Nephron (organoid): Measurements from ENCODE around the gene TSGA10.
A peak's percentile ranks its signal among the peaks of the same experiment; 100 is the strongest.

Experiments
- H3K27ac Mint-ChIP-seq, 3 experiments: 2 replicates each; pipeline ENCODE4 v1.8.0; 2020; ENCODE audit warnings: mixed read lengths in 3 of 3, mild to moderate bottlenecking in 2 of 3, moderate library complexity in 1 of 3
- H3K27me3 Mint-ChIP-seq: 2 replicates; pipeline ENCODE4 v1.8.0; 2021; ENCODE audit warnings: low read depth, mild to moderate bottlenecking, moderate library complexity, mixed read lengths
- H3K36me3 Mint-ChIP-seq: 2 replicates; pipeline ENCODE4 v1.8.0; 2020; ENCODE audit warnings: low read depth, mixed read lengths
- H3K4me1 Mint-ChIP-seq: 2 replicates; pipeline ENCODE4 v1.8.0; 2020; ENCODE audit warnings: mixed read lengths
- H3K4me3 Mint-ChIP-seq, 3 experiments: 2 replicates each; pipeline ENCODE4 v1.8.0; 2020; ENCODE audit warnings: mild to moderate bottlenecking in 3 of 3, mixed read lengths in 3 of 3, moderate library complexity in 2 of 3
- H3K9me3 Mint-ChIP-seq: 2 replicates; pipeline ENCODE4 v1.8.0; 2020; ENCODE audit warnings: mixed read lengths
- TF ChIP-seq, protein P1 (sequence below), 3 experiments: fragments of 200-600 bp; sonication (generic); IDR thresholded peaks; one replicate each; pipeline ENCODE4 v1.5.0; 2021; ENCODE audit warnings: antibody characterized with exemption in 3 of 3; ENCODE audit not compliant: unreplicated experiment in 3 of 3

TSGA10 gene

DNA sequence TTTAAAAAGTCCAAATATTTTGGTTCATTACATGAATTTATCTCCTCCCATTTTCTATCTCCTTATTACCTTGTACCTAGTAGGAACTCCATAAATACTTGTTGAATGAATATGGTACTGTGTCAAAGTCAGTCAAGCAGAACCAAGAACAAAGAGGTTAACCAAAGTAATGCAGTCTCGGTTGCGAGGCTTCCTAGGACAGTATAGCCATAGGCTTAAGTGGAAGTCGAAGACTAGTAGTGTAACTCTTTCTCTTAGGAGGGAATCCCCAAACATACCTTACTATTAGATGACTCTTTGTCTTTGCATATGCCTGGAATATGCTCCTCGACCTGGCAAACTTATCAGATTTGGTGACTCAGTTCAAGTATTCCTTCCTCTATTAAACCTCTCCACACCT, 4.9 kb upstream of the TSGA10 start:
- H3K4me1 Mint-ChIP-seq, result peaks cover 19% of the 10 kb centered on the region
- H3K36me3 Mint-ChIP-seq, result peaks cover 39% of the 10 kb centered on the region
- no peaks in the 10 kb centered on the region for H3K27me3 Mint-ChIP-seq
- no peak overlapping the region for H3K27ac Mint-ChIP-seq
- H3K9me3 Mint-ChIP-seq, result no peaks in the 10 kb centered on the region
- TF ChIP-seq, protein P1, sequence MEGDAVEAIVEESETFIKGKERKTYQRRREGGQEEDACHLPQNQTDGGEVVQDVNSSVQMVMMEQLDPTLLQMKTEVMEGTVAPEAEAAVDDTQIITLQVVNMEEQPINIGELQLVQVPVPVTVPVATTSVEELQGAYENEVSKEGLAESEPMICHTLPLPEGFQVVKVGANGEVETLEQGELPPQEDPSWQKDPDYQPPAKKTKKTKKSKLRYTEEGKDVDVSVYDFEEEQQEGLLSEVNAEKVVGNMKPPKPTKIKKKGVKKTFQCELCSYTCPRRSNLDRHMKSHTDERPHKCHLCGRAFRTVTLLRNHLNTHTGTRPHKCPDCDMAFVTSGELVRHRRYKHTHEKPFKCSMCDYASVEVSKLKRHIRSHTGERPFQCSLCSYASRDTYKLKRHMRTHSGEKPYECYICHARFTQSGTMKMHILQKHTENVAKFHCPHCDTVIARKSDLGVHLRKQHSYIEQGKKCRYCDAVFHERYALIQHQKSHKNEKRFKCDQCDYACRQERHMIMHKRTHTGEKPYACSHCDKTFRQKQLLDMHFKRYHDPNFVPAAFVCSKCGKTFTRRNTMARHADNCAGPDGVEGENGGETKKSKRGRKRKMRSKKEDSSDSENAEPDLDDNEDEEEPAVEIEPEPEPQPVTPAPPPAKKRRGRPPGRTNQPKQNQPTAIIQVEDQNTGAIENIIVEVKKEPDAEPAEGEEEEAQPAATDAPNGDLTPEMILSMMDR (IDR thresholded peaks at IDR 0.05; ENCODE audit: unreplicated experiment in 3 of 3), result no peak
- H3K4me3 Mint-ChIP-seq, result peak overlapping the region in 1 of 3 experiments; percentile 18

DNA sequence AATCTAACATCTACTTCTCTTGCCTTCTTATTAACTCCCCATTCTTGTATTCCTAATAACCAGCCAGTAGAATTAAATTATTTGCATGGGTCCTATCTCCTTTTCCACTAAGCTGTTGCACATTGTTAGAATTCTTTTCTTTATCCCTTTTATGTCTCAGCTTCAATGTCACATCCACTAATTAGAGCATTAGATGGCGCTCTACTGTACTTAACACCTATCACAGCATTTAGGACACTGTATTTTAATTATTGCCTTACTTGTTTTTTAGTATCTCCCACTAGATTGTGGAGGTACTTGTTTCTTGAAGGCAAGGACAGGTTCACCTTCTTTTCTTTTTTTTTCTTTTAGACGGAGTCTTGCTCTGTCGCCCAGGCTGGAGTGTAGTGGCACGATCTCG, 3.9 kb upstream of the TSGA10 start:
- H3K36me3 Mint-ChIP-seq, result peaks cover 34% of the 10 kb centered on the region
- peak overlapping the region; percentile 3 to 65 (median 52) for H3K4me3 Mint-ChIP-seq
- TF ChIP-seq, protein P1 (IDR thresholded peaks at IDR 0.05; ENCODE audit: unreplicated experiment in 3 of 3), result no peak
- no peaks in the 10 kb centered on the region for H3K27me3 Mint-ChIP-seq
- H3K4me1 Mint-ChIP-seq, result peaks cover 27% of the 10 kb centered on the region
- H3K27ac Mint-ChIP-seq, result peak overlapping the region in 1 of 3 experiments; percentile 36
- no peaks in the 10 kb centered on the region for H3K9me3 Mint-ChIP-seq

DNA sequence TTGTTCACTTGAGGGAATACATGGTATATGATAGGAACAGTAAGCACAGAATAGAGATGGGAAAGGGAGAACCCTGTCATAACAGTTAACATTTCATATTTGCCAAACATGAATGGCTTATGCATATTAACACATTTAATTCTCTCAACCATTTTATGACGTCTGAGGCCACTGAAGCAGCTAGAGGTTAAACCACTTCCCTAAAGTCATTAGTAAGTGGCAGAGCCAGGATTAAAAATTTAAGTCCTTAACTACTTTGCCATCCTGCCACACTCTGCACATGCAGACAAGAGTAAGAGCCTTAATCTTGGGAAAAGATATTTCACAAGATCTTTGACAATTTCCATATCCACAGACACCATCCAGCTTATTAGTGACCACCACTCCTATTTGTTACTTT, 2.1 kb upstream of the TSGA10 start:
- Mint-ChIP-seq H3K27me3 (no peaks in the 10 kb centered on the region), H3K4me1 (peaks cover 27% of the 10 kb centered on the region), H3K9me3 (no peaks in the 10 kb centered on the region), H3K27ac (peak overlapping the region in 2 of 3 experiments; percentile 9 to 35), H3K36me3 (peaks cover 29% of the 10 kb centered on the region), H3K4me3 (peak overlapping the region; percentile 63 to 78 (median 77))
- TF ChIP-seq, protein P1 (IDR thresholded peaks at IDR 0.05; ENCODE audit: unreplicated experiment in 3 of 3), result no peak

GRCh38 chr2:99153921-99154604, 679 bp downstream of the TSGA10 start:
- Mint-ChIP-seq H3K4me3 (no peak overlapping the region), H3K9me3 (no peaks in the 10 kb centered on the region), H3K27ac (peak overlapping the region in 1 of 3 experiments; percentile 86), H3K4me1 (peaks cover 27% of the 10 kb centered on the region), H3K36me3 (peaks cover 17% of the 10 kb centered on the region), H3K27me3 (no peaks in the 10 kb centered on the region)
- TF ChIP-seq, protein P1 (IDR thresholded peaks at IDR 0.05; ENCODE audit: unreplicated experiment in 3 of 3), result no peak

DNA sequence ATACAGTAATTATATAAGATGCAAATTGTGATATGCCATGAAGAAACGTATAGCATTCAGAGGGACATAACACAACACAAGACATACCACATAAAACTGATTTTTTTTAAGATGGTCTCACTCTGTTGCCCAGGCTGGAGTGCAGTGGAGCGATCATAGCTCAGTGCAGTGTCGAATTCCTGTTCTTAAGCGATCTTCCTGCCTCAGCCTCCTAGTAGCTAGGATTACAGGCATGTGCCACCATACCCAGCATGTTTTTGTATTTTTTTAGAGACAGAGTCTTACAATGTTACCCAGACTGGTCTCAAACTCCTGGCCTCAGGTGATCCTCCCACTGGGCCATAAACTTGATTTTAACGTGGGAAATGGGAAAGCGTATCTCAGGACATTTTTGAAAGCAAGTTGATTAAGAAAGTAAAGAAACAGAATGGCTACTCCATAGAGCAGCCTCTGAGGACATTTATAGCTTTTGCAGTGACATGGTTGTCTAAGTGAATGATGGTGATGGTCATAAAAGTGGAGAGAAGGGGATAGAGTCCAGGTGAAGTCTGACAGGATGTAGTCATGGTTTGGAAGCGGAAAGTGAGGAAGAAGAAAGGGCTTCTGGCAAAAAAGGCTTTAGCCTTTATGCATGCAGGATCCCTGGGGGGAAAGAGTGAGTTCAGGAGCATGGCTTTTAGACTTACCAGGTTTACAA, 2.4 kb downstream of the TSGA10 start:
- no peak overlapping the region for H3K27ac Mint-ChIP-seq
- no peaks in the 10 kb centered on the region for H3K27me3 Mint-ChIP-seq
- H3K4me3 Mint-ChIP-seq, result no peak overlapping the region
- H3K36me3 Mint-ChIP-seq, result peaks cover 7% of the 10 kb centered on the region
- no peaks in the 10 kb centered on the region for H3K9me3 Mint-ChIP-seq
- TF ChIP-seq, protein P1 (IDR thresholded peaks at IDR 0.05; ENCODE audit: unreplicated experiment in 3 of 3), result no peak
- peaks cover 23% of the 10 kb centered on the region for H3K4me1 Mint-ChIP-seq
